ENCODE measurements around the gene CPVL. TPM values are rescaled to one million over a fixed set of nuclear protein-coding genes. Genes with fewer than 3 reads are reported as not detected.

CPVL gene
- total RNA-seq, 1 donor from 2014 or later = 5.0 TPM

DNA sequence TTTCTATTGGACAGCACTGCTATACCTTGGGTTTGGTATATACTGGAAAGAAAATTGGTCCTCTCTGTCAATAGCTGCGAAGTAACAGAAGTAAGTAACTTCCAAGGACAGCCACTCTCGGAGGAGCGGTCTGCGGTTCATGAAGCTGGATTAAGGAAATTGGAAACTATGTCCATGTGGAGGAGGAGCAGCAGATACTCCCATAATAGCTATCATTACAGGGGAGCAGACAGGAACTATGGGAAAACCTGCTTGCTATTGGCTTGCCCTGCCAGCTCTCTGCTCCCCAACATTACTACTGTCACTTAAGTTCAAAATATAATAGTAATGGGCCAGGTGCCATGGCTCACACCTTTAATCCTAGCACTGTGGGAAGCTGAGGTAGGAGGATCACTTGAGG, 104.3 kb downstream of the CPVL start:
- no peak for ATAC-seq

DNA sequence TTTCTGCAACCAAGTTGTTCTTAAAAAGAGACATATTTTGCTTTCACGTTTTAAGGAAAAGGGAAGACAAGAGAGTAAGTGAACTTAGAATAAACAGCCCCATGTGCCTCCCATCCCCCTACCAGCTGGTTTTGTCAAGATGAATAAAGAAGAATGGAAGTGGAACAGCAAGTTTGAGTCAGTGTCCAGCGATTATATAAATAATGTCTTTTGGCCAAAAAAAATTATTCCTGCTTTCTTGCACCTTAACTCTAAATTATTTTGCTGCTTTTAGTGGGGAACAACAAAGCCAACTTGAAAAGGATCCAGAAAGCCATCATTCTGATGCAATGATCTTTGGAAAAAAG, 105.8 kb downstream of the CPVL start:
- no peak for ATAC-seq

DNA sequence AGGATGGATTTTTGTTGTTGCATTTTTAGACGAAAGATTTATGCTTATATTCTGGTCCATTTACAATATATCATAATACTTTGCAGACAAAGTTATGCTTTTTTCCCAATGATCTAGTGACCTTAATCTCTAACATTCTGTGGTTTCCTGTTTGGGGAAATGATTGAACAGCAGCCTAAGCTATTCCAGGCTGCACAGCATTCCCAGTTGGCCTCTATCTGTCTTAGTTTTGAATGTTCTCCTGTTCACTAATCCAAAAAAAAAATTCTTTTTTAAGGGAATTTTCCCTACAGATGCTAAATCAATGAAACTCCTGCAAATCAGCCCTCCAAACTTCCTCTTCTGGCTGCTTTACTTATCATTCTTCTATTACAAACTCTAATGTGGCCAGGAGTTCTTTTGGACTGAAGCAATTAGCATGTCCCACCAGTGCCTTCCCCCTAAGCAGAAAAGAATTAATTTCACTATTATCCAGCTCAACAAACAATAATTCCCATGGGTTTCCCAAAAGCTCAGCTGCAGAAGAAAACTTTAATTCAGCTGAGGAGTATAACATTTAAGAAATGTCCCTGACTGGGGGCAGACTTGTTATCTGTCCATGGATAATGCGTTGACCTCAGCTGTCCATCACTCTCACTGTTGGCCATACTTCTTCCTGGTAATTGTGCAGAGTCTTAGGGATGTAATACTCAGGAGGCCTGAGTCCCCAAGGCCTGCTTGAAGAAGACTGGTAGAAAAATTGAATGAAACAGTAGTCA, 106.3 kb downstream of the CPVL start:
- no peak for ATAC-seq

DNA sequence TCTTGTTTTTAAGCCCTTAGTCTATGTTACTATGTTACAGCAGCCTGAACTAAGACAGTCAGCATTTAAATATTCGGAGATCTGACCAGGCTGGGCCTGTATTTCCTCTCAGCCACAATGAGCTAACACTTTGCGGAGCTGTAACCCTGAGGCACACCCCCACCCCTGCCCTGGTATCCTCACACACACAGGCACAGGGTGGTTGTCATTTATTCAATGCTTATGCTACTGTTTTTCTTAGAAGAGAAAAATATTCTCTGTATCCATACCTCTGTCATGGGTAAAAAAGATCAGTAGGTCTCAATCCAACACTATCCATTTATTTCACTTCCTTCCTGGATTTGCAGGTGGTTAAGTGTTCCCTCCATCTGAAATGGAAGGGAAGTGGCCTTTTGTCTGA, 107.9 kb downstream of the CPVL start:
- ATAC-seq = peak; percentile 49

GRCh38 chr7:29035044-29035740, 111.1 kb downstream of the CPVL start:
- peak; percentile 96 for ATAC-seq

DNA sequence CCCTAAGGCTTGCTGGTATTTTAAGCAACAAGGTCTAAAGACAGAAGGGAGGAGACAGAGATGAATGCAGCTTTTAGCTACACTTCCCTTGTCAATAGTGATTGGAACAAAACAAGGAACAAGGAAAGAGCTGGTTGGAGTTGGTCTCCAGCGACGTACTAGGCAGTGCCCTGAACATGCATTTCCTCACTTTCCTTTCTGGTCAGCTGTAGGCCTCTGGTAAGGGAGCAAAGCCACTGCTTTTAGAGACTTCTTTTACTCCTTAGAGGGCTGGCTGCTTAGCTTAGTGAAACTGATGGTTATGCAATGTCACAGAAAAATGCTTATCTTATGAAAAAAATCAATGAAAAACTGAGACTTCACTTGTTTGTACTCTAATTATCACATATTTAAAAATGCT, 112.8 kb downstream of the CPVL start:
- no peak for ATAC-seq

DNA sequence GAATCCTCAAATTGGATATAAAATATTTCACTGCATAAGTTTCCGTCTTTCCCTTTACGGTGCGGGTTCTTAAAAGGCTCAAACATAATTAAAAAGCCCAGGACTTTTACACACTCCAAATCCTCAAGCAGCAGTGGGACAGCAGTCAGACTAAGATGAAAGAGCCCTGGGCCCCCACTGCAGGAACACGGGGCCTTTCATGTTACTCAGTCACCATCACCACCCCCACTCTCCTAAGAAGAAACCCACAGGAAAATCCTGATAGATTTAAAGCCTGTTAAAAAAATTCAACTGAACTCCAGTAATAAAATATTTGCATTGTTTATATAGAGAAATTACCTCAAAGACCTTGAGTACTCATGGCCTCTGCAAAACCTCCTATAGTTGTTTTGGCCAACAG, 114.2 kb downstream of the CPVL start:
- no peak for ATAC-seq

GRCh38 chr7:29030781-29031275, 115.5 kb downstream of the CPVL start:
- no peak for ATAC-seq

GRCh38 chr7:29022291-29022988, 123.9 kb downstream of the CPVL start:
- peak; percentile 45 for ATAC-seq

DNA sequence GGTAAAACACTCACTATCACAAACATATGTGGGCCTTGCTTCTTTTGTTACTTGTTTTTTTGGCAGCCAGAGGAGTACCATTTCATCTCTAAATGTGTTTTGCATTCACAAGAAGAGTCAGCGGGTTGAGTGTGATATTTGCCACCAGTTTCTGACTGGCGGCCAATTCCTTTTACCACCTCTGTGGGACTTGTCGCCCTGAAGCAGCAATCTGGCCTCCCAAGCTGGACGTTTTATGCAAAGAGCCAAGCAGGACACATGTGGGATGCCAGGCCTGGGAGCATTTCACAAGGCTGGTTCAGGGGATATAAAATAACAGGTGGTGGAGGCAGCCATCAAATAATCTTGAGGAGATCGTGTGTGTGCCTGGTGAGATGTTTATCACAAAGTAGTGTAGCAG, 126.4 kb downstream of the CPVL start:
- ATAC-seq = no peak

DNA sequence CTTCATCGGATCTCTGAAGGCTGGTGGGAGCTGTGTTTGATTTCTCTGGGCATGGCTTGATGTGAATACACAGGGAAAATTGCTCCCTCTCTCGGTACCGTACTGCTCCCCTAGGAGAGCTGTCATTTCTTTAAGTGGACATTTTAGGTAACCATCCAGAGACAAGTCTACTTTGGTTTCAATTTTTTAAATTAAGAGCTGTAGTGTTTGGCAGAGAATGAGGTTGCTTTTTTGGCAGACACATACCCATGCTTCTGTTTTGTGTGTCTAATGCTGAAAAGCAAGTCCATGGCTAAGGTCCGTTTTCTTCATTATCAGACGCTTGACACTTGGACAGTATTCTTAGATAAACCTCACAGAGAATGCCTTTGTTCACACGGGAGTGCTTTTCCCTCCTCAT, 127.0 kb downstream of the CPVL start:
- ATAC-seq = no peak

DNA sequence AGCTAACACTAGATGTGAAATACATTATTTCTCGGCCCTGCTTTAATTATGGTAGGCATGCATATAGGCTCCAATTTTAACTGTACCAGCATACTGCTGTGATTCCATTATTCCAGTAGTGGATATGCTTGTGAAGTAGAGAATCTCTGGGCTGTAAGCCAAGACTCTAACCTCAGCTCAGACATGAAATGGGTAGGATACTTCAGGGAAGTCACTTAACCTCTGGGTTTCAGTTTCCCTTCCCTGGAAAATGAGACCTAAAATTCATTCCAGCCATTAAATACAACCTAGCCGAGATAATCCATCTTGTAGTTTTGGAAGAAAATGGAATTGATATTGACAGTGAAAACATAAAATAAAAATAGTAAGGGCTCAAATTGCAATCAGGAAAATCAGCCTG, 128.6 kb downstream of the CPVL start:
- ATAC-seq = no peak

GRCh38 chr7:29014725-29015124, 131.6 kb downstream of the CPVL start:
- ATAC-seq = no peak

- no peak for ATAC-seq
Observed at GRCh38 chr7:29013931-29014330, 132.4 kb downstream of the CPVL start.

GRCh38 chr7:29013082-29013695, 133.1 kb downstream of the CPVL start:
- ATAC-seq = no peak

DNA sequence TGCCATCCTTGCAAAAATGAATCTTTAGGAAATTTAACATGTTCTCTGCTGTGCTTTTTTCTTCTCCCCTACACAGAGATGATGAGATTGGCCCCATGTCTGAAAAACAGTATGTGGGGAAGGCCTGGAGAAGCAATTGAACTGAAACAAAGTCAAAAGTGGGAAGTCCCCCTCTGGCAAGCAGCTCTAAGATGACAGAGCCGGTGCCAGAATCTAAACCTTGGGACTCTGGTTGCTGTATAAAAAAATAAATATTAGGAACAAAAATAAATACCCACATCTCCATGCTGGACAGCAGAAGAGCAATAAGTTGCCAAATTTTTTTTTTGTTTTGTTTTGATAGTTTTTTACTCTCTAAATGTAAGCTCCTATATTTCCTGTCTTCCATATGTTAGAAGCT, 136.4 kb downstream of the CPVL start:
- no peak for ATAC-seq

GRCh38 chr7:29008590-29008989, 137.7 kb downstream of the CPVL start:
- no peak for ATAC-seq

DNA sequence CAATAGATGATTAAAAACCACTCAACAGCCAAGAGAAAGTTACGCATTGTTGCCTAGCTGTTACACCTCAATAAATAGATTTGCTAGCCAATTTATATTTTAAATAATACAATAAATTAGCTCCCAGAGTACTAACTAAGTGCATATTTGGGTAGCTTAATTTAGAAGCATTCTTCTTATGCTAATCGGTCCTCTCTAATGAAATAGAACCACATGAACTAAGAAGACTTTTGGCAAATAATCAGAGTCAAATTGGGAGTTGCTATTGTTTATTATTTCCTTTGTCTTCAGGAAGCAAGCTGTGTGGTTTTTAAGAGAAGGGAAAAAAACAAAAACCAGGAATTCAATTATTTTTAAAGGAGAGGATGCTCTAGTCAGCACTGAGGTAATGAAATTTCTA, 139.2 kb downstream of the CPVL start:
- ATAC-seq = no peak

DNA sequence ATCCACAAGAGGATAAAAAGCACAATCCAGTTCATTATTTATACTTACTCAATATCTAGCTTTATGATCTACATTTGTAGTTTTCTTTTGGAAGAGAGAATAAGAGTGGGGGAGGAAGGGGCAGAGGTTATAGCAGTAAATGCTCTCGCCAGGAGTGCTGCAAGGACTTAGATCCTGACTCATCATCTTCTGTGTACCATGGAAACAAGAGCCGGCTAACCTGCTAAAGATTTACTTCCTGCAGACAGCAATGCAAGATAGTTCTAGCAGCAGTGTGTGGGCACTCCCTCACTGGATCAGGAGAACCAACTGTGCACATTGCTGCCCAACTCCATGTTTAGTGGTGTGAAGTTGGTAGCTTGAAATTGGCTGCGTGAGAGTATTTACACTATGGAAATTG, 140.5 kb downstream of the CPVL start:
- ATAC-seq = peak; percentile 94

- ATAC-seq = no peak
Observed at GRCh38 chr7:29005406-29005805, 140.9 kb downstream of the CPVL start.

DNA sequence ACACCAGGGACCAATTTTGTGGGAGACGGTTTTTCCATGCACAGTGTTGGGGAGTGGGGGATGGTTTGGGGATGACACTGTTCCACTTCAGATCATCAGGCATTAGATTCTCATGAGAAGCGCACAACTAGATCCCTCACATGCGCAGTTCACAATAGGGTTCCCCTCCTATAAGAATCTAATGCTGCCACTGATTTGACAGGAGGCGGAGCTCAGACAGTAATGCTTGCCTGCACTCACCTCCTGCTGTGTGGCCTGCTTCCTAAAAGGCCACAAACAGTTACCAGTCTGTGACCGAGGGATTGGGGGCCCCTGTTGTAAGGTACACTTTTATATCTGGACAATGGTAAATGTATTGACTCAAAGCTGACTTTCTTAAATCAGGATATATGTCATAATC, 142.6 kb downstream of the CPVL start:
- no peak for ATAC-seq

DNA sequence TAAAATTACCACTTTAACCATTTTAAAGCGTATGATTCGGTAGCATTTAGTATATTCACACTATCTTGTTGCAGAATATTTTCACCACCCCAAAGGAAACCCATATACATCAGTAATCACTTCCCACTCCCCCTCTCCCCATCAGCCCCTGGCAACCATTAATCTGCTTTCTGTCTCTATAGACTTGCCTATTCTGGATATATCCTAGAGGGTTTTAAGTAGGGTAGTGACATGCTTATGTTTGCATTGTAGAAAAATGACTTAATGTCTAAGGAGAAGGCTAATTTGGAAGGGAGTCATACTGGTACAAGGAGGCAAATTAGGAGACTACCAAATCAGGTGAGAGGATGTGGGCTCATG, 145.6 kb downstream of the CPVL start:
- ATAC-seq = no peak

Measured in esophagus mucosa (tissue), 1 donor.